OCI-LY3 (cell line): ENCODE data around the gene NDUFS8.

Experiments
- H2AFZ ChIP-seq: fragments of 200-600, 300-600 bp; shearing (Covaris generic); 2 replicates; pipeline ENCODE4 v1.6.0; 2014; ENCODE audit warnings: antibody characterized with exemption, low read depth, low read length
- H3K27ac ChIP-seq: fragments of 200-600, 300-600 bp; sonication (generic); 2 replicates; pipeline ENCODE4 v1.5.1; 2014; ENCODE audit warnings: mild to moderate bottlenecking, low read length, moderate library complexity, mixed read lengths
- H3K27me3 ChIP-seq: fragments of 200-600, 300-600 bp; sonication (generic); 2 replicates; pipeline ENCODE4 v1.6.1; 2014; ENCODE audit warnings: low read depth, low read length, mixed read lengths
- H3K36me3 ChIP-seq: fragments of 200-600, 300-600 bp; sonication (generic); replicated peaks from 2 replicates; pipeline ENCODE3; 2014; ENCODE audit warnings: low read depth, low read length, mixed read lengths
- H3K4me1 ChIP-seq: fragments of 300-600, 200-600 bp; sonication (generic); 2 replicates; pipeline ENCODE4 v1.6.1; 2014; ENCODE audit warnings: low read length, mixed read lengths
- H3K4me2 ChIP-seq: fragments of 200-600, 300-600 bp; sonication (generic); 2 replicates; pipeline ENCODE4 v1.6.1; 2014; ENCODE audit warnings: low read length, mixed read lengths
- H3K4me3 ChIP-seq: fragments of 300-600, 200-600 bp; sonication (generic); 2 replicates; pipeline ENCODE4 v1.5.1; 2014; ENCODE audit warnings: antibody characterized with exemption, mild to moderate bottlenecking, low read length, moderate library complexity
- H3K79me2 ChIP-seq: fragments of 300-600, 200-600 bp; shearing (Covaris generic); 2 replicates; pipeline ENCODE4 v1.6.1; 2014; ENCODE audit warnings: mild to moderate bottlenecking, low read length, mixed read lengths
- H3K9ac ChIP-seq: fragments of 300-600, 200-600 bp; shearing (Covaris generic); 2 replicates; pipeline ENCODE4 v1.6.0; 2014; ENCODE audit warnings: mild to moderate bottlenecking, low read length, moderate library complexity
- H3K9me3 ChIP-seq: fragments of 200-600, 300-600 bp; shearing (Covaris generic); 2 replicates; pipeline ENCODE4 v1.6.1; 2014; ENCODE audit warnings: low read length, mixed read lengths; ENCODE audit not compliant: insufficient read depth
- H4K20me1 ChIP-seq: fragments of 200-600, 300-600 bp; sonication (generic); 2 replicates; pipeline ENCODE4 v1.6.1; 2016; ENCODE audit warnings: low read length, mixed read lengths; ENCODE audit not compliant: insufficient read depth
- EZH2phosphoT487 ChIP-seq: fragments of 200-600 bp; shearing (Covaris generic); IDR thresholded peaks from 2 replicates; pipeline ENCODE4 v1.6.1; 2018; ENCODE audit warnings: antibody characterized with exemption, mixed run types, low read depth
- TF ChIP-seq, protein P1 (sequence below): fragments of 200-600, 300-600 bp; sonication (generic); IDR thresholded peaks from 2 replicates; pipeline ENCODE4 v1.5.1; 2014; ENCODE audit warnings: antibody characterized with exemption, low read length, low read depth

NDUFS8 gene

GRCh38 chr11:68049509-68050370, 19.3 kb downstream of the NDUFS8 start:
- H3K36me3 ChIP-seq: peaks cover 68% of the 10 kb centered on the region

DNA sequence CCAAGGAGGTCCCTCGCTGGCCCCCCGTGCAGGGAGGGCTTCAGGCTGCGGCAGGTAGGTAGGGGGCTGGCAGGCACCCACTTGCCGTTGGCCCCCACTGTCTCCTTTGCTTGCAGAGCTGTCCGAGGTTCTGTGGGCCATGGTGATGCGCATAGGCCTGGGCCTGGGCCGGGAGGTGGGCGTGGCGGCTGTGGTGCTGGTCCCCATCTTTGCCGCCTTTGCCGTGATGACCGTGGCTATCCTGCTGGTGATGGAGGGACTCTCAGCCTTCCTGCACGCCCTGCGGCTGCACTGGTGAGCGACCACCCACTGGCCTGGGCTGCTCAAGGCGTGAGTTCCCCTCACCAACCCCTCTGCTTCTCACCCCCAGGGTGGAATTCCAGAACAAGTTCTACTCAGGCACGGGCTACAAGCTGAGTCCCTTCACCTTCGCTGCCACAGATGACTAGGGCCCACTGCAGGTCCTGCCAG, 19.9 kb downstream of the NDUFS8 start:
- Histone ChIP-seq H3K27ac (no peak overlapping the region), H3K9me3 (no peaks in the 10 kb centered on the region), H3K4me3 (no peak overlapping the region), H2AFZ (no peak overlapping the region), H3K79me2 (no peaks in the 10 kb centered on the region), H3K36me3 (peaks cover 63% of the 10 kb centered on the region), H3K9ac (no peak overlapping the region), H4K20me1 (peaks cover 8% of the 10 kb centered on the region), H3K4me2 (no peak overlapping the region), H3K27me3 (no peaks in the 10 kb centered on the region), H3K4me1 (no peaks in the 10 kb centered on the region)
- TF ChIP-seq EZH2phosphoT487: no peak
- TF ChIP-seq, protein P1, sequence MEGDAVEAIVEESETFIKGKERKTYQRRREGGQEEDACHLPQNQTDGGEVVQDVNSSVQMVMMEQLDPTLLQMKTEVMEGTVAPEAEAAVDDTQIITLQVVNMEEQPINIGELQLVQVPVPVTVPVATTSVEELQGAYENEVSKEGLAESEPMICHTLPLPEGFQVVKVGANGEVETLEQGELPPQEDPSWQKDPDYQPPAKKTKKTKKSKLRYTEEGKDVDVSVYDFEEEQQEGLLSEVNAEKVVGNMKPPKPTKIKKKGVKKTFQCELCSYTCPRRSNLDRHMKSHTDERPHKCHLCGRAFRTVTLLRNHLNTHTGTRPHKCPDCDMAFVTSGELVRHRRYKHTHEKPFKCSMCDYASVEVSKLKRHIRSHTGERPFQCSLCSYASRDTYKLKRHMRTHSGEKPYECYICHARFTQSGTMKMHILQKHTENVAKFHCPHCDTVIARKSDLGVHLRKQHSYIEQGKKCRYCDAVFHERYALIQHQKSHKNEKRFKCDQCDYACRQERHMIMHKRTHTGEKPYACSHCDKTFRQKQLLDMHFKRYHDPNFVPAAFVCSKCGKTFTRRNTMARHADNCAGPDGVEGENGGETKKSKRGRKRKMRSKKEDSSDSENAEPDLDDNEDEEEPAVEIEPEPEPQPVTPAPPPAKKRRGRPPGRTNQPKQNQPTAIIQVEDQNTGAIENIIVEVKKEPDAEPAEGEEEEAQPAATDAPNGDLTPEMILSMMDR: no peak

More at GRCh38 chr11:68049509-68050370, 19.3 kb downstream of the NDUFS8 start:
- no peak for TF ChIP-seq EZH2phosphoT487
- TF ChIP-seq, protein P1: no peak
- H3K27ac ChIP-seq: no peak overlapping the region
- H3K9me3 ChIP-seq: no peaks in the 10 kb centered on the region
- no peaks in the 10 kb centered on the region for H3K4me1 ChIP-seq
- peaks cover 8% of the 10 kb centered on the region for H4K20me1 ChIP-seq
- no peaks in the 10 kb centered on the region for H3K79me2 ChIP-seq
- no peak overlapping the region for H2AFZ ChIP-seq
- H3K4me2 ChIP-seq: no peak overlapping the region
- H3K9ac ChIP-seq: no peak overlapping the region
- no peak overlapping the region for H3K4me3 ChIP-seq
- H3K27me3 ChIP-seq: no peaks in the 10 kb centered on the region

DNA sequence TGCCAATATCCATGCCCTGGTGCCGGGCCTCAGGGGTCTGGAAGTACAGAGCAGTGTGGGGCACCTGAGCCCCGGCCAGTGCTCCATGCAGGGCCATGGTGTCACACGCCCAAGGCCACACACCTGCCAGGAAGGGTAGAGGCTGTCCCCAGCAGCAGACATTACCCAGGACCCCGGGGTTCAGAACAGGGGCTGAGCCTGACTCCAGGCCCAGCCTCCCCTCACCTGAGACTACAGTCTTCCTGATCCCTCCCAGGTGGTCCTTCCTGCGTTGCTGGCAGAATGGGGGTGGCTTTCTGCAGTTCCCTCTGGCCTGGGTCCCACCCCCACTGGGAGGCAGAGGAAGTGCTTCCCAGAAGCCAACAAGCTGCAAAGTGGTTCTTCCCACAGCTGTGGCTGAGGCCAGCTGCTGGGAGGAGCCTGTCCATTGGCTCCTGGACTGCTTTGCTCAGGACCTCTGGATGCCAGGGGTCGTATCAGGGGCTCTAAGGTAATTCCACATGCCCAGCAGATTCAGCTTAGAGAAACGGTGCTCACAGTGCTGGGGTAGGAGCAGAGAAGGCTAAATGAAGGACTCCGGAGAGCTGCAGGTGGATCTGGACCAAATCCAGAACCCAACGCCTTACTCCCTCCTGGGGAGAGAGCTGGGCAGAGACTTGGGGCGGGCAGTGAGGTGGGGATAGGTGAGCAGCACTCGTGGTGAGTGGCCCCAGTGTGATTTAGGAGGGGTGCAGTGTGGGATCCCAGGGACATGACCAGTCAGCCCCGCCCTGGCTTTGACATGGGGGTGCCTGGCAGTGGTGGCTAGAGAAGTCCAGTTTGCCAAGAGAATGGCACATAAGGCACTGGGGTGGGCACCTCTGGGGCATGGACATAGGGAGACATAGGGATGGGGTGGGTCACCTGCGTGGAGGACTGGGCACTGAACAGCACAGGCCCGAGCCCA, 21.0 kb downstream of the NDUFS8 start:
- no peak for TF ChIP-seq EZH2phosphoT487
- TF ChIP-seq, protein P1: no peak
- H4K20me1 ChIP-seq: peaks cover 8% of the 10 kb centered on the region
- no peak overlapping the region for H2AFZ ChIP-seq
- no peak overlapping the region for H3K4me2 ChIP-seq
- no peaks in the 10 kb centered on the region for H3K9me3 ChIP-seq
- no peak overlapping the region for H3K27ac ChIP-seq
- H3K36me3 ChIP-seq: peaks cover 57% of the 10 kb centered on the region
- H3K79me2 ChIP-seq: no peaks in the 10 kb centered on the region
- H3K4me3 ChIP-seq: no peak overlapping the region
- no peaks in the 10 kb centered on the region for H3K27me3 ChIP-seq
- no peak overlapping the region for H3K9ac ChIP-seq
- no peaks in the 10 kb centered on the region for H3K4me1 ChIP-seq
